ELF-1 (cell line): ENCODE results near the gene SMIM36.
"Not testable (repeated sequence)": the region's sequence is repeated elsewhere in the genome, so short reads cannot be mapped to it uniquely, and the experiment has no call there.

Experiments used
- DNase-seq: peaks from one replicate; pipeline ENCODE4 v3.0.0-alpha.2; 2016; ENCODE audit warnings: low read depth, low spot score

The SMIM36 gene

DNA sequence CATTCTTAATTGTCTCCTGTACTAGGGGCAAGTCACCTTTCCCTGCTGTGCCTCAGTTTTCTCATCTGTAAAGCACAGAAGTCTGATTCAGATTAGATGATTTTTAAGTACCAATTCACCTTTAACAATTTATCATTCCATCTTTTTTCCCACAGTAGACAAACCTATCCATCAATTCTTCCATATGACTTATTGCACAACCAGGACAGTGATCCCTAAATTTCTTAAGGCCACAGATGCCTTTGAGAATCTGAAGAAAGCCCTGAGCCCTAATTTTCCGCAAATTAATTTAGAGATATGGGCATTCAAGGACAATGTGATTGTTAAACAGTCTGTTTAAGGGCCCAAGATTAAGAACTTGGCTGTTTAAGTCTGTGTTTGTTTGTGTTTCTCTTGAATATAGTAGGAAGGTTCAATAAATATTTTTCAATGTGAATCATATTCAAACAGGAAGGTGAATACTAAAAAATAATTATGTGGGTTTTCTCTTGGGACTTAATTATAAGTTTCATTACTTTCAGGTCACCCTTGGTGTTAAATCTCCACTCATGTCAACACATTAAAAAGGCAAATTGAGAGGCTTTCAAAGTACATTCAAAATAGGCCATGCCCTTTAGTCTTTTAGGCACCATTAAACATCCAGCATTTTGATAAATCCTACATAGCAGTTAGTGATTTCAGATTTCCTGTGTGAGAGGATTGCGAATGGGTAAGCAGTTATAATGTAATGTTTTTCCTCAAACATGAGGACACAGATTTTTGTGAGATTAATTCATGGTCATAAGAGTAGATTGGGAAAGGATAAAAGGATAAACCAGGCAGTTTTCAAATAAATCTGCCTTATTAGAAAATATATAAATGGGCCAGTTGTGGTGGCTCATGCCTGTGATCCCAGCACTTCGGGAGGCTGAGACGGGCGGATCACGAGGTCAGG lies 54.7 kb downstream of the SMIM36 start:
- no peak for DNase-seq

- no peak for DNase-seq
Observed at GRCh38 chr17:55454906-55455474, 56.3 kb downstream of the SMIM36 start.

DNA sequence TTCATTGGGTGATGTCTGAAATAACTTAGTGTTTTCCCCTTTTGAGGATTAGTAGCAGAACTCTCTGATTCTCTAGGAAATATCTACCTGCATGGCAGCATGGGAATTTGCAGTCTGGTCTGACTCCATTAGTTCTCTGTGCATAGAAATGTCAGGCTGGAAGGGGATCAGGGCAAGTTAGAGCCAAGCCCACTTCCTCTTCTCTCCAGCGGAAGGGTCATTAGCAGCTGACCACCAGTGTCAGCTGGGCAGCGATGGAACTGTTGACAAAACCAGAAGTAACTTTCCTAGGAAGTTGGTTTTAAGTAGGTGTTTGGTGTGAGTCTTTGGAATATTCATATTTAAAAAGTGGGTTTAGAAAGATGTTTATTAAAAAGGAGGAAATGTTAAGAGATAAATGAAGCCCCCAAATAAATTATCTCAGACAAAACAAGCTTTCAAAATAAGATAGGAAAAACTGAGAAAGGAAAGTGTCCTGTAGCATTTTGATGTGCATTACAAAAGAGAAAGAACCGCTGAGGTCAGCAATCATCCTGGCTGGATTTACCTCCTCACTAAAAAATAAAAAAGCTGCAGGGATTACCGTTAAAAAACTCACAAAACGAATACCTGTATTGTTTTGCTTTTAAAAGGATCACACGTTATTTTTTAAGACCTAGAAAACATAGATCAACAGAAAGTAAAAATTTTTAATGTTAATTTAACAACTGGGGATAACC lies 57.3 kb downstream of the SMIM36 start:
- no peak for DNase-seq

DNA sequence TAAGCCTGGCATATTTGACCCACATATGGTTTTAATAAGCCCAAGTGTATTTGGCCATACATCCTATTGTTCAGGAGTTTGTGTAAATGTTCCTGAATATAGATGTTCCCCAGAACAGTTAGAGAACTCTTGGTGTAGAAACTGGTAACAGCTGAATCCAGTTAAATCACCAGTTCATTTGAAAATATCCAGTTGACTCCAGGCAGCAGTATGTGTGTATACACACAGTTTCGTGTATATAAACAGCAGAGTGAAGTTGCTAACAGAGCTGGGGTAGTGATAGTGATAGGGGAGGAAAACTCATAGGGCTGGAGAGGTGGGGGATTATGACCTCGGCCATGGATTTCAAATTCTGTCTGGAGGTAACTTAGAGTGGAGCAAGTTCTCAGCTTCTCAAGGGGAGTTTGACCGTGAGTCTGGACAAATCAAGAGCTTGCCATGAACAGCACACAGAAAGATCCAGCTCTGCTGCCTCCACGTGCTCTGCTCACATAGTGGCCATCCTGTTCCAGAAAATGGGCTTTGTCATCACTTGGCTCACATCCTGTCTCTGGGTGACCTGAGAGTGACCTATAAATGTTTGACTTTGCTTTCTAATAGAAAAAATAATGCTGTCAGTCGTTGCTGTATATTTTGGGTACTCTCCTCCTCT lies 59.0 kb downstream of the SMIM36 start:
- no peak for DNase-seq

DNA sequence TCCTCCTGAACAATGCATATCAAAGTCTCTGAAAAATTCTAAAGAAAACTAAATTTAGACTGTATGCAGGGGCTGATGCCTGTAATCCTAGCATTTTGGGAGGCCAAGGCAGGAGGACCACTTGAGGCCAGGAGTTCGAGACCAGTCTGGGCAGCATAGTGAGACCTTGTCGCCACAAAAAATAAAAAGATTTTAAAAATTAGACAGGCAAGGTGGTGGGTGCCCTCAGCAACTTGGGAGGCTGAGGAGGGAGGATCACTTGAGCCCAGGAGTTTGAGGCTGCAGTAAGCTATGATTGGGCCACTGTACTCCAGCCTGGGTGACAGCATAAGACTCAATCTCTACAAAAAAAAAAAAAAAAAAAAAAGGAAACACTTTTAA lies 59.5 kb downstream of the SMIM36 start:
- no peak for DNase-seq

DNA sequence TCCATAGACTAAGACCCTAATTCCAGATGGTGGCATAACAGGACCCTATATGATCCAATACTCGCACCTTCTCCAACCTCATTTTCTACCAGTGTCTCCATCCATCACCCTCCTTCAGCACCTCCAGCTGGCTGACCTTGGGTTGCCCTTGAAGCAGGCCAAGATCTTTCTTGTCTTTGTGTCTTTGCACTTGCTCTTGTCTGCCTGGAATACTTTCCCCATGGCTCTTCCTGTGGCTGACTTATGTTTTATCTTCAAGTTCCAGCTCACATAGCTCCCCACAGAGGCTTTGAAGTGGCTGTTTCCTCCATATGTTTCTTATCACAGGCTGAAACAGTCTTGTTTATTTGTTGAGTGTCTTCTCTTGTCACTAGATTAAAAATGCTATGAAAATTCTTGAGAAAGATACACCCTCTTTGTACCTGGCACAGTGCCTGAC lies 60.0 kb downstream of the SMIM36 start:
- no peak for DNase-seq

DNA sequence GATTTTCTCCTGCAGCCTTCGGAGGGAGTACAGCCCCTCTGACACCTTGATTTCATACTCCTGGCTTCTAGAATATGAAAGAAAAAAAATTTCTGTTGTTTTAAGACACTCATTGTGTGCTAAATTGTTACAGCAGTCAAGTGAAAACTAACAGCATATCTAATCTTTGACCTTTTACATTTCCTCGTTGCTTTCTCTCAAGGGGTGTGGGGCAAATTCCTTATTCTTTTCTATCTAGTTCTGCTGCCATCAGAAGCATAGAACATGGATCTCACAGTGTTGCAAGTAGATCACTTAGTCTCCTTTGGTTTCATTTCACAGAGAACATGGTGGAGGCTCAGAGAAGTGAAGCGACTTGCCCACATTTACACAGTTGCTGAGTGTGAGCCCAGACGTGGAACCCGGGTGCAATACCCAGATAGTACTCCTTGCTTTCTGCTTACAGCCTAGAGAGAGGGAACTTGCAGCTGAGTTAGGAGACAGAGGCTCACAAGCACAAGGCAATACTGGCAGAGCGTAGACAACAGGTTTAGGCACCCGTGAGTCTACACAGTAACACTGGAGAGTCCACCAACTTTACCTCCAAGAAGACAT lies 60.9 kb downstream of the SMIM36 start:
- DNase-seq, result no peak

GRCh38 chr17:55448681-55449080 lies 62.6 kb downstream of the SMIM36 start:
- DNase-seq, result no peak

DNA sequence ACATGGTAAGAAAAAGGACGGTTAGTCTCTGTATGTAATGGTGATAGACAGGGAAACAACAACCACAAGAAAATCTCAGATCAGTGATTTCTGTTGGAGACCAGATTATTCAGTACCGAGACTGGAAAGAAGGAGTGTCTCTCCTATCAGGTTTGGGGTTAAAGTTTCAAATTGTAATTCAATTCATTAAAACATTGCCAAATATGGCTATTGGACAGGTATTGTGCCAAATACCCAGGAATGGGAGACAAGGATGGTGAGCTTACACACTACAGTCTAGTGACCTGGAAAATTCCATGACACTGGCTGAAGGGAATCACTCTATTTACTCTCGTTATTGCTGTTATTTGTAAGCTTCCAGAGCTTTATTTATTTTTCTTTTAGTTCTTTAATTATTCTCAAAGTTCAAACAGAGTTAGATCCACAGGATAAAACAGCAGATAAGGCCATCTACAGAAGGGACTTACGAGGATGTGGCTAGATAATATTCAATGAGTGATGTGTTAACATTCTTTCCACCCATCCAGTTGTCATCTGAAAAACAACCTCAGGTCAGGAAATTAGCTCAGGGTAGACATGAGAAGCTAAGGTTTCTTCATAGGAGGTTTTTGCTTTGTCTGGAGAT lies 64.6 kb downstream of the SMIM36 start:
- no peak for DNase-seq

- not testable (repeated sequence) for DNase-seq
Observed at GRCh38 chr17:55446004-55446403, 65.2 kb downstream of the SMIM36 start.

DNA sequence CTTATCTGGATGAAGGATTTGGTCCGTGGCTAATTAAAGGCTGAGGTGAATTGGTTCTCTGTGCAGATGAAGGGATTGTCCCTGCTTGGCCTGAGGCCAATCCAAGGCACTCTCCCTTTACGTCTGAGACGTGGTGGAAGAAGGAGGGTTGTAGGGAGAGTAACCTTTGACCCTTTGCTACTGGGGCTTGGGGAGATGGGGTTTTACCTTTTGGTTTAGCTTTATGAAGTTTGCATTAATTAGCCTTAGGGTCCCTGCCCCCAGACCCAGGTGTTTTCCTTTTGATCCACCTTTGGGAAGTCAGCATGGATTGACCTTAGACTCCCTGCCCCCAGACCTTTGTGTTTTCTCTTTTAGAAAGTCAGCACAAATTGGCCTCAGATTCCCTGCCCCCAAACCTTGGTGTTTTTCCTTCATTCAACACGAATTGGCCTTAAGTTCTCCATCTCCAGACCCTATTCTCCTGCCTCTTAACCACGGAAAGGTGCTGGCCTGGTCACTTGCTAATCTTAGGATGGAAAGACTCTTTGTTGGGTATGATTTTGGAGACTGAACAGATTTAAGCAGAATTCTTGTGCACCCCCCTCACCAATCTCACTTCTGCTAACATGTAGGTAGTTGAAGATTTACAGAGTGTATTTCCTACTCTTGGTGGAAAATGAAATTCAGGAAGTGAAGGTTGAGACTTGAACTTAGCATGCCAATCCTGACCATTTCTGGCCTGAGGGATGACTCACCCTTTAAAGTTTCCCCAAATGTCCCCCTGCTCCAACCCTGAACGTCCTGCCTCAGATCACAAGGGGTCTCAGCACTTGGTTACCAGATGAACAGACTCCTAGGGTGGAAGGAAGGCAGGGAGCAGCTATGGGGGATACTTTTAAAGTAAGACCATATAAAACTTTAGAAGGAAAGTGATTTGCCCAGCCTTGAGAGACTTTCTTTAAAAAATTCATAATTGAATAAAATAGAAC lies 66.5 kb downstream of the SMIM36 start:
- DNase-seq, result peak; percentile 83

GRCh38 chr17:55443904-55444303 lies 67.3 kb downstream of the SMIM36 start:
- peak; percentile 61 for DNase-seq

DNA sequence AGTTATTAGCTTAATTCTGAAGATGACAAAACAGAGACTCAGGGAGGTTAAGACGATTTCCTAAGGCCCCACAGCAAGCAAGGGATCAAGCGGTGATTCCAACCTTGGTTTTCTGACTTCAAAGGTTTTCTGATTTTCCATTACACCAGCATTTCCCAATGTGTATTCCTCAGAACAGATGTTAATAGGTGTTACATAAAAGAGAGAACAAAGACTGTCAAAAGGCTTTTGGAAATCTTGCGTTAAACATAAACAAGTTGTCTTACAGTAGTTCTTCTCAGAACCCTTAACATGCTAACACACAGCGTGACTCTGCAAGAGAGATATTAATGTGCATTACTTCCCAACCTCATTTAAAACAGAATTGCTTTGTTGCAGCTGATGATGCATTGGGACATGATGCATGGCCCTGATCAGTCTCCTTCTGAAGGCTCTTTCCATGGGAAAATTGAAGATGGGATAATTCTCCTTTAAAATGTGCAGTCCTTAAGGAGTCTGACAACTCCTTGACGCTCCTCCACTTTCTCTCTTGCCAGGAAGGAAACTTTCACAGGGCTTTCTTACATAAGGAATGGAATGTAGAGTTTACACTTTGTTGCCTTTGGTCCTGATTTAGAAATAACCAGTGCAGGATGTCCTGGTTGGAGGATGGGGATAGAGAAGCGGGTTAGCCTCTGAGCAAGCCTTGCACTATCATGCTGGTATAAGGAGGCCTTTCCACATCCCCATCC lies 68.1 kb downstream of the SMIM36 start:
- no peak for DNase-seq

GRCh38 chr17:55442462-55442861 lies 68.8 kb downstream of the SMIM36 start:
- no peak for DNase-seq

DNA sequence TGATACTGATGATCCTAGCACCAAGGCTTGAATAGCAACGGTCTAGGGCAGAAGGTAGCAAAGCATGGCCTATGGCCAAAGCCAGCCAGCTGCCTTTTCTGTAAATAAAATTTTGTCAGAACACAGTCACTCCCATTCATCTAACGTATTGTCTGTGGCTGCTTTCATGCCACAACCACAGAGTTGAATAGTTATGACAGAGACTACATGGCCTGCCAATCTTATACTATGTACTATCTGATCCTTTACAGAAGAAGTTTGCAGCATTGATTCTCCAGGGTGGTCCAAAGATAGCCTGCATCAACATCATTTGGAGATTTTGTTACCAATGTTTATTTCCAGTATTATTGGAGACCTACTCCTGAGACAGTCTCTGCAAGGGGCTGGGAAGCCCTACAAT lies 69.7 kb downstream of the SMIM36 start:
- no peak for DNase-seq

- no peak for DNase-seq
Observed at GRCh38 chr17:55440391-55440790, 70.9 kb downstream of the SMIM36 start.

- DNase-seq, result no peak
Observed at GRCh38 chr17:55437159-55437605, 74.1 kb downstream of the SMIM36 start.

GRCh38 chr17:55436224-55437158 lies 74.8 kb downstream of the SMIM36 start:
- DNase-seq, result no peak
